Peyer's patch (tissue), 4 donors: ENCODE measurements around the gene HTT.

Source experiments
- POLR2A ChIP-seq, 2 donors: fragments of 450-650 bp; IDR thresholded peaks; one replicate each; pipeline ENCODE4 v1.5.1; 2017; ENCODE audit warnings: antibody characterized with exemption in 2 of 2, mild to moderate bottlenecking in 2 of 2, moderate library complexity in 2 of 2
- TF ChIP-seq, protein P1 (sequence below), 6 experiments: fragments of 450-650 bp in 4 of 6; fragments of 200-600 bp in 2 of 6; sonication (generic) in 1 of 6; IDR thresholded peaks; one replicate each; pipeline ENCODE4 v1.5.1; 2017 to 2019; ENCODE audit warnings: antibody characterized with exemption in 6 of 6, mild to moderate bottlenecking in 3 of 6, moderate library complexity in 1 of 6

DNA sequence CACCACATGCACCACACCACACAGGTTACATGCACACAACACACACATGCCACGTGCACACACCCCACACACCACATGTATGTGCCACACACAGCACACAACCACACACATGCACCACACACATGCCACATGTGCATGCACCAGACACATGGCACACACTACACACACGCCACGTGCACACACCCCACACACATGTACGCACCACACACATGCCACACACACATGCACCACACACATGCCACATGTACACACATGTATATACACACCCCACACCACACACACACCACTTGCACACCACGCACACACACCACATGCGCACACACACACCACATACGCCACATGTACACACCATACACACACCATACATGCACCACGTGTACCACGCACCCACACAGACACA is 154.8 kb downstream of the HTT start:
- TF ChIP-seq, protein P1, sequence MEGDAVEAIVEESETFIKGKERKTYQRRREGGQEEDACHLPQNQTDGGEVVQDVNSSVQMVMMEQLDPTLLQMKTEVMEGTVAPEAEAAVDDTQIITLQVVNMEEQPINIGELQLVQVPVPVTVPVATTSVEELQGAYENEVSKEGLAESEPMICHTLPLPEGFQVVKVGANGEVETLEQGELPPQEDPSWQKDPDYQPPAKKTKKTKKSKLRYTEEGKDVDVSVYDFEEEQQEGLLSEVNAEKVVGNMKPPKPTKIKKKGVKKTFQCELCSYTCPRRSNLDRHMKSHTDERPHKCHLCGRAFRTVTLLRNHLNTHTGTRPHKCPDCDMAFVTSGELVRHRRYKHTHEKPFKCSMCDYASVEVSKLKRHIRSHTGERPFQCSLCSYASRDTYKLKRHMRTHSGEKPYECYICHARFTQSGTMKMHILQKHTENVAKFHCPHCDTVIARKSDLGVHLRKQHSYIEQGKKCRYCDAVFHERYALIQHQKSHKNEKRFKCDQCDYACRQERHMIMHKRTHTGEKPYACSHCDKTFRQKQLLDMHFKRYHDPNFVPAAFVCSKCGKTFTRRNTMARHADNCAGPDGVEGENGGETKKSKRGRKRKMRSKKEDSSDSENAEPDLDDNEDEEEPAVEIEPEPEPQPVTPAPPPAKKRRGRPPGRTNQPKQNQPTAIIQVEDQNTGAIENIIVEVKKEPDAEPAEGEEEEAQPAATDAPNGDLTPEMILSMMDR (IDR thresholded peaks at IDR 0.05) = no peak
- no peak for TF ChIP-seq POLR2A (IDR thresholded peaks at IDR 0.05)
